K562 (cell line): ENCODE measurements around the gene ZGLP1. TPM values are rescaled to one million over a fixed set of nuclear protein-coding genes. Genes with fewer than 3 reads are reported as not detected.

Experiments used
- BCOR ChIP-seq: fragments of 450-650 bp; IDR thresholded peaks from 2 replicates; pipeline ENCODE4 v1.6.1; 2016
- CBX3 ChIP-seq, 2 experiments: IDR thresholded peaks; 1 replicate in 1 of 2; 2 replicates in 1 of 2; pipeline ENCODE4 v1.6.1; 2012; ENCODE audit warnings: inconsistent platforms in 2 of 2, low read length in 2 of 2, borderline replicate concordance in 1 of 2, control low read depth in 1 of 2
- CEBPZ ChIP-seq: fragments of 150-350 bp; IDR thresholded peaks from 2 replicates; pipeline ENCODE4 v1.6.1; 2014; ENCODE audit warnings: low read depth, mild to moderate bottlenecking, low read length, borderline replicate concordance
- GATA2 ChIP-seq: sonication (generic); formaldehyde crosslinking; IDR thresholded peaks from 2 replicates; pipeline ENCODE4 v1.4.0; 2020; ENCODE audit warnings: mild to moderate bottlenecking, missing genetic modification reagents
- GTF2F1 ChIP-seq: IDR thresholded peaks from 2 replicates; pipeline ENCODE4 v1.6.1; 2011; ENCODE audit warnings: low read depth, low read length, improper control_type of control experiment
- HIVEP1 ChIP-seq: fragments of 250-450 bp; sonication (Bioruptor Pico); IDR thresholded peaks from 2 replicates; pipeline ENCODE4 v1.4.0; 2020; ENCODE audit warnings: mild to moderate bottlenecking
- HMBOX1 ChIP-seq: sonication (generic); IDR thresholded peaks from 2 replicates; pipeline ENCODE4 v1.6.1; 2016
- ID3 ChIP-seq, 2 experiments: fragments of 250-450 bp in 1 of 2; fragments of 450-650 bp in 1 of 2; sonication (Bioruptor Pico) in 1 of 2; IDR thresholded peaks; 2 replicates each; pipeline versions ENCODE4 v1.6.1 to v1.8.0; 2016 to 2021; ENCODE audit warnings: mild to moderate bottlenecking in 2 of 2, moderate library complexity in 2 of 2, missing compliant biosample characterization in 1 of 2, missing genetic modification characterization in 1 of 2
- KAT7 ChIP-seq: sonication (generic); formaldehyde crosslinking; IDR thresholded peaks from 2 replicates; pipeline ENCODE4 v1.8.0; 2022; ENCODE audit warnings: missing genetic modification reagents, mild to moderate bottlenecking, borderline replicate concordance
- LEF1 ChIP-seq: fragments of 450-650 bp; IDR thresholded peaks from 2 replicates; pipeline ENCODE4 v1.6.1; 2016; ENCODE audit warnings: mild to moderate bottlenecking
- NFYB ChIP-seq: IDR thresholded peaks from 2 replicates; pipeline ENCODE4 v1.6.1; 2011; ENCODE audit warnings: mild to moderate bottlenecking, moderate library complexity; ENCODE audit not compliant: insufficient read length; ENCODE audit errors: extremely low read depth
- PTTG1 ChIP-seq: fragments of 450-650 bp; IDR thresholded peaks from 2 replicates; pipeline ENCODE4 v1.6.1; 2016; ENCODE audit warnings: low read depth, mild to moderate bottlenecking, missing genetic modification characterization, missing compliant biosample characterization
- ZNF57 ChIP-seq: fragments of 450-650 bp; formaldehyde crosslinking; IDR thresholded peaks from 2 replicates; pipeline ENCODE4 v1.4.0; 2020; ENCODE audit warnings: mild to moderate bottlenecking, moderate library complexity
- ZNF586 ChIP-seq: fragments of 450-650 bp; formaldehyde crosslinking; conservative IDR thresholded peaks from 2 replicates; pipeline ENCODE4 v1.4.0; 2020; ENCODE audit warnings: mild to moderate bottlenecking, moderate library complexity
- ZNF699 ChIP-seq: fragments of 250-450 bp; sonication (Bioruptor Pico); IDR thresholded peaks from 2 replicates; pipeline ENCODE4 v1.8.0; 2021; ENCODE audit warnings: mild to moderate bottlenecking, moderate library complexity; ENCODE audit not compliant: insufficient replicate concordance
- polyA plus RNA-seq, 8 experiments: library from polyadenylated mRNA; depleted of rRNA in 4 of 8; stranded (reverse) in 5 of 8; unstranded in 3 of 8; fragments of >200 nt; fragmentation: Nextera tagmentation in 2 of 8; fragmentation: Illumina TruSeq in 1 of 8; extraction: Ambion mirVana in 2 of 8; extraction: Trizol in 1 of 8; gene quantifications; 2 replicates each; pipeline versions ENCODE4 v1.2.1 to v1.2.3, GENCODE V29; 2011 to 2014; ENCODE audit warnings: inconsistent platforms in 1 of 8, missing spikeins in 1 of 8
- total RNA-seq, 7 experiments: library from RNA; depleted of rRNA in 6 of 7; stranded (reverse); fragments of >200 nt in 6 of 7; fragmentation: Illumina TruSeq in 2 of 7; extraction: Trizol in 2 of 7; gene quantifications; 2 replicates each; pipeline versions ENCODE4 v1.2.1 to v1.2.3, GENCODE V29; 2011 to 2021; ENCODE audit warnings: low replicate concordance in 1 of 7
- TF ChIP-seq, protein P1 (sequence below): fragments of 250-450 bp; sonication (Bioruptor Pico); IDR thresholded peaks from 2 replicates; pipeline ENCODE4 v1.8.0; 2022; ENCODE audit warnings: moderate library complexity, mild to moderate bottlenecking, inconsistent platforms
- TF ChIP-seq, protein P2 (sequence below): fragments of 450-650 bp; formaldehyde crosslinking; IDR thresholded peaks from 2 replicates; pipeline ENCODE4 v1.4.0; 2022; ENCODE audit warnings: missing genetic modification characterization

ZGLP1 gene
- total and polyA plus RNA-seq, 9 of the 15 experiments (the other 6 are each of a cell fraction or from before 2014, with no cell fraction given), result 0.24 to 4.5 (median 2.2) TPM

DNA sequence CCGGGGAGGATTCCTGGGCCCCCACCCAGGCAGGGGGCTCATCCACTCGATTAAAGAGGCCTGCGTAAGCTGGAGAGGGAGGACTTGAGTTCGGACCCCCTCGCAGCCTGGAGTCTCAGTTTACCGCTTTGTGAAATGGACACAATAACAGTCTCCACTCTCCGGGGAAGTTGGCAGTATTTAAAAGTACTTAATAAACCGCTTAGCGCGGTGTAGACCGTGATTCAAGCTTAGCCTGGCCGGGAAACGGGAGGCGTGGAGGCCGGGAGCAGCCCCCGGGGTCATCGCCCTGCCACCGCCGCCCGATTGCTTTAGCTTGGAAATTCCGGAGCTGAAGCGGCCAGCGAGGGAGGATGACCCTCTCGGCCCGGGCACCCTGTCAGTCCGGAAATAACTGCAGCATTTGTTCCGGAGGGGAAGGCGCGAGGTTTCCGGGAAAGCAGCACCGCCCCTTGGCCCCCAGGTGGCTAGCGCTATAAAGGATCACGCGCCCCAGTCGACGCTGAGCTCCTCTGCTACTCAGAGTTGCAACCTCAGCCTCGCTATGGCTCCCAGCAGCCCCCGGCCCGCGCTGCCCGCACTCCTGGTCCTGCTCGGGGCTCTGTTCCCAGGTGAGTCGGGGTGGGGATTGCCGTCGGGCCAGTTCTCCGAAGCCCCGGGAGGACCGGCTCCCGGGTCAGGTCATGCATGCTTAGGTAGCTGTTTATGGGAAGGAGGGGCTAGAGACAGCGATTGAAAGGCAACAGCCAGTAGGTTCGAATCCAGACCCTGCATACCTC is 38.8 kb downstream of the ZGLP1 start, which contains the start of gene ICAM1 (continued):
- TF ChIP-seq, protein P1, sequence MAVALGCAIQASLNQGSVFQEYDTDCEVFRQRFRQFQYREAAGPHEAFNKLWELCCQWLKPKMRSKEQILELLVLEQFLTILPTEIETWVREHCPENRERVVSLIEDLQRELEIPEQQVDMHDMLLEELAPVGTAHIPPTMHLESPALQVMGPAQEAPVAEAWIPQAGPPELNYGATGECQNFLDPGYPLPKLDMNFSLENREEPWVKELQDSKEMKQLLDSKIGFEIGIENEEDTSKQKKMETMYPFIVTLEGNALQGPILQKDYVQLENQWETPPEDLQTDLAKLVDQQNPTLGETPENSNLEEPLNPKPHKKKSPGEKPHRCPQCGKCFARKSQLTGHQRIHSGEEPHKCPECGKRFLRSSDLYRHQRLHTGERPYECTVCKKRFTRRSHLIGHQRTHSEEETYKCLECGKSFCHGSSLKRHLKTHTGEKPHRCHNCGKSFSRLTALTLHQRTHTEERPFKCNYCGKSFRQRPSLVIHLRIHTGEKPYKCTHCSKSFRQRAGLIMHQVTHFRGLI (CRISPR knock-in tag), result no peak
- no peak for TF ChIP-seq CEBPZ
- no peak for TF ChIP-seq ZNF57
- no peak; the same call in 1 of the 2 replicates for TF ChIP-seq GTF2F1
- TF ChIP-seq BCOR, result peak; percentile 91
- TF ChIP-seq CBX3 (IDR thresholded peaks at IDR 0.05; ENCODE audit: borderline replicate concordance in 1 of 2, low read length in 2 of 2), result no peak; a peak in 1 of 3 replicates
- TF ChIP-seq HIVEP1 (CRISPR knock-in tag), result no peak
- TF ChIP-seq GATA2 (CRISPR knock-in tag), result no peak
- no peak for TF ChIP-seq LEF1
- no peak for TF ChIP-seq PTTG1 (tag)
- TF ChIP-seq ID3 (CRISPR knock-in tag; IDR thresholded peaks at IDR 0.05), result no peak
- no peak for TF ChIP-seq ID3 (tag; IDR thresholded peaks at IDR 0.05)
- TF ChIP-seq NFYB, result no peak
- TF ChIP-seq, protein P2, sequence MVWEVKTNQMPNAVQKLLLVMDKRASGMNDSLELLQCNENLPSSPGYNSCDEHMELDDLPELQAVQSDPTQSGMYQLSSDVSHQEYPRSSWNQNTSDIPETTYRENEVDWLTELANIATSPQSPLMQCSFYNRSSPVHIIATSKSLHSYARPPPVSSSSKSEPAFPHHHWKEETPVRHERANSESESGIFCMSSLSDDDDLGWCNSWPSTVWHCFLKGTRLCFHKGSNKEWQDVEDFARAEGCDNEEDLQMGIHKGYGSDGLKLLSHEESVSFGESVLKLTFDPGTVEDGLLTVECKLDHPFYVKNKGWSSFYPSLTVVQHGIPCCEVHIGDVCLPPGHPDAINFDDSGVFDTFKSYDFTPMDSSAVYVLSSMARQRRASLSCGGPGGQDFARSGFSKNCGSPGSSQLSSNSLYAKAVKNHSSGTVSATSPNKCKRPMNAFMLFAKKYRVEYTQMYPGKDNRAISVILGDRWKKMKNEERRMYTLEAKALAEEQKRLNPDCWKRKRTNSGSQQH (CRISPR knock-in tag), result no peak
- no peak for TF ChIP-seq ZNF586 (CRISPR knock-in tag)
- TF ChIP-seq ZNF699, result no peak
- TF ChIP-seq HMBOX1, result no peak
- no peak; the same call in 1 of the 2 replicates for TF ChIP-seq KAT7
